Stimulated activated CD8-positive, alpha-beta memory T cell treated with anti-CD3 and anti-CD28 coated beads, Interleukin-12 subunit alpha, Interleukin-12 subunit beta, amount 100 ng/mL, for 1 hour (primary cell): ENCODE data around the gene STK39.

Experiments used
- DNase-seq: peaks from one replicate; pipeline ENCODE4 v3.0.0-alpha.2; 2020; ENCODE audit warnings: low read depth

Gene STK39

DNA sequence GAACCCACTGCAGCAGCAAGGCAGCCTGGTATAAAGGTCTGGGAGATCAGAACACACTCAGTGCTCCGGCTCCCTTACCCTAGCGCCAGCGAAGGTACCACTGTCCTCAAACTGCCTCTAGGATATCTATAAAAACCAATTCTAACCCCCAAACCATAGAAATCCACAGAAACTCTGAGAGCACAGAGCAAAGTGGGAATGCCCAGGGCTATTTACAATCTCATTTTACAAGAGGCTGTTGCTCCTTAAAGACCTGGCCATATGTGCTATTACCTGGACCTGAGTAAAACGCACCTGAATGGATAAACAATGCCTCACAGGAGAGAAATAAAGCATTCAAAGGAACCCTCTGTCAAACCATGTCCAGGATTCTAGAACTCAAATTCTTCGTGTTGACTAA is 4.3 kb downstream of the STK39 start:
- DNase-seq: no peak

DNA sequence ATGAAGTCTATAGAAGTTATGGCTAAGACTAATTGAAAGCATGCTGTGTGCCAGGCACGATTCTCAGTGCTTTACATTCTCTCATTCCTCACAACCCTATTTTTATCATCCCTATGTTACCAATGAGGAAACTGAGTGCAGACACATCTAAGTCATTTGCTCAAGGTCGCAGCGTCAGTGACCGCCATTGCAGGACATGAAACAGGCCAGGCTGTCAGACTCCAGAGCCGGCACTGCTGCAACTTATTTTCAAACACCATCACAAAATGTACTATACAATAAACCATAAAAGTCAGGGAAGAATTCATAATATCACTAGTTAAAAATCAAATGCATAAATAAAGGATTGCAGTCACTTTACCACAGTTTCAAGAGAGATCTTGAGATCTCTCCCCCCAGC is 5.6 kb downstream of the STK39 start:
- DNase-seq: no peak

- no peak for DNase-seq
Observed at GRCh38 chr2:168241208-168241607, 6.2 kb downstream of the STK39 start.

DNA sequence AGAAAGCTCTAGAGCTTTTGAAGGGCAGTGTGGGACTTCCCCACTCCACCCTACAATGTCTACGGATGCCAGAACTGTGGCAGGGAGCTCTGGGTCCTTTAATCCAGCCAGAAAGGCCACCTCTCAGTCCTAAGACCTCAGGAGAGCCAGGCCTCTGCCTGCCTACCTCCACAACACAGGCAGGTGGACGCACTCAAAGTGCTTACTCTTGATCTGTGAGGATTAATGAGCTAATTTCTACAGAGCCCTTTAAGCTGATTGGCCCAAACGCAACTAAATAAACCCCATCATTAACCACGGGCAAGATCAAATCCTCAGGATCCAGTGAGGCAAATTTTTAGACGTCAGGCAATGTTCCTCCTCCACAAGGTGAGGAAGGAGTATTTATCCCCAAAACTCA is 8.1 kb downstream of the STK39 start:
- DNase-seq: no peak

DNA sequence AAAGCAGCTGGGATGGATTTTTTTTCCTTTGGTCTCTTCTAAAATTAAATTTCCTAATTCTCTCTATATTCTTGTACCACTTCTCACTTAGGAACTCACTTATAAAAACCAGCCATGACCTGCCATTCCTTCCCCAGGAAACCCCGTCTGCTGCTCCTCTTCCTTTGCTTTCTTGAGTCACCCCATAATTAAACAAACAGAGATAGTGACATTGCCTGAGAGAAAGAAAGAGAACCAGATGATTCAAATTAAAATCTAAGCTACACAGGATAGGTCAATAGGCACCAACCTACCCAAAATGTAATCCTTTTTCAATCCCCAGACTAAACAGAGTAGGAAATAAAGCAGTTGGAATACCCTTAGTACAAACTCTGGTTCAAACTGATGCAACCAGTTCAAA is 9.7 kb downstream of the STK39 start:
- no peak for DNase-seq

- no peak for DNase-seq
Observed at GRCh38 chr2:168234407-168235085, 12.8 kb downstream of the STK39 start.

DNA sequence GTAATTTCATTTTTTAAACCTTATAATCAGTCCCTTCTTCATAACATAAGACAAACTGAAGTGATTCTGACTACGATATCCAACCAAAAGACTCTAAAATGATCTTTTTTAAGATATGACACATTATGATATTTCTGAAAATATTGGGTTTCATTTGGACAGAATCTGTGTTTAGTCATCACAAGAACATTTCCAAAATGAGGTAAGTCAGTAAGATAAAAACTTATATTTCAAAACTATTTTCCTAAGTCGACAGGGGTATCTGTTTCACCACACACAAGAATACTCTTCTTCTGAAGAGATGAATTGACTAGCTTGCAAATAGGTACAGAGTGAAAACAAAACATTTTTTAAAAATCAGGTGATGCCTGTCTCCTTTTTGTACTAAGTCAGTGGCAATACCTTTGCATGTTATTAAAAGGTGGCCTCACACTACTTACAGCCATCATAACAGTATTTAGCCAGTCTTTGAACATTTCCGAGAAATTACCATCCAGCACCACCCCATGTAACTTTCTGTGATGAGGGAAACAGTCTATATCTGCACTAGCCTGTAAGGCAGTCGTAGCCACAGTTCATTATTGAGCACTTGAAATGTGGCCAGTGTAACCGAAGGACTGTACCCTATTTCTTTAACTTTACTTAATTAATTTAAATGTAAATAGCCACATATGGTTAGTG is 13.5 kb downstream of the STK39 start:
- DNase-seq: no peak

GRCh38 chr2:168233166-168233565 is 14.2 kb downstream of the STK39 start:
- DNase-seq: no peak

DNA sequence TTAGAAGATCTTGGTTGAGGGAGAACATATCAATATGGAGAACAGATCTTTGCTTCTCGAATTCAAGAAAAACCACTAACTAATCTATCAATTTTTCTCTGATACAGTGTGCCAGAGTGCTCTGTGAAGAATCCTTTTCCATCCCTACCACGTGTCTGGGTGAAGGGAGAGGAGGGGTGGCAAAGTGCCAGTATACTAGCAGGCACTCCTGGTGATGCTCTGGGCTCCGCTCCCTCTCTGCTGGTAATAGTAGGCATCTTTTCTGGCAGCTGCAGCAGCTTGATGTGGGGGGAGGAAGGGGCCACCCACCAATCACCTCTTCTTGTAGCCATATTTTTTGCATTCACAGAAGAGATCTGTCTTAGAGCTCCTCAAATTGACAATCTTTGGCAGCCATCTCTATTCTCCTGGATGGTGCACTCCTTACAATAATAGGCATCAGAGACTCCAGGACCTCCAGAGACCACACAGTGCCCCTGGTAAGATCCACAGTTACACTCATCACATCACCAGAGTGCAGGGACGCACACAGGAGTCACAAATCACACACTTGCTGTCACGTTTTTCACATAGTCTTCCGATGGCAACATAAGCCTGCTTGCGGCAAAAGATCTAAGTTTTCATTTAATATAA is 15.7 kb downstream of the STK39 start:
- no peak for DNase-seq

- DNase-seq: no peak
Observed at GRCh38 chr2:168230389-168230788, 17.0 kb downstream of the STK39 start.

DNA sequence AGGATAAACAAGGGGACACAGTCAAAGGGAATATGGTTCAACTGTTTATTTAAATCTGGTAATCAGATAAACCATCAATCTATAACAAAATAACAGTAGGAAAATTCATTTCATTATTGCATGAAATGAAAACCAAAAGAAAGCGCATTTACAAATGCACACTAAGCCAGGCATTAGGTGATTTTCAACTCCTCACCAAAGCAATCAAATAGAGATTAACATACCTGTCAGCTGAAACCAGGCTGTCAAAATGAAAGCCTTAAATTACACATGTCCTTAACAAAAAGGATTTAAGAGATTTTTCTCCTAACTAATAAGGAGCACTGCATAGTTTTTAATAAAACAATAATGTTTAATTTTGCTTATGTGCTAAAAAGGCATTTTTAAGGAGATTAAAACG is 23.0 kb downstream of the STK39 start:
- no peak for DNase-seq

DNA sequence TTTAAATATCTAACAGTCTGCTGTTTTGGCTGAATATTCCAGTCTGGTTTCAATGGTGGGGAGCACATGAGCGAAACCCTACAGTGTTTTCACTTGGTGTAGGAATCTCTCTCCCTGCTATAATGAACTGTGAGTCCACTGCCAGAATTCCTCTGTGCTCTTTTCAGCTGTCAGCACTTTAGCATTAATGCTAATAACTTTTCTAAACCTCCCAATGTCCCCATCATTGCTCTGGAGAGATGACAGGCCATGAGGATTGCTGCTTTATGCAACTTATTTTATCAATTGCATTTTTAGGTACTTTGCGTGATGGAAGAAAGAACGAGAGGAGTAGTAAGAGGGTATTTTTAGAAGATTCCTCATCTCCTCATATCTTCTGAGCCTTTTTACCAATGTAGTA is 25.3 kb downstream of the STK39 start:
- no peak for DNase-seq

DNA sequence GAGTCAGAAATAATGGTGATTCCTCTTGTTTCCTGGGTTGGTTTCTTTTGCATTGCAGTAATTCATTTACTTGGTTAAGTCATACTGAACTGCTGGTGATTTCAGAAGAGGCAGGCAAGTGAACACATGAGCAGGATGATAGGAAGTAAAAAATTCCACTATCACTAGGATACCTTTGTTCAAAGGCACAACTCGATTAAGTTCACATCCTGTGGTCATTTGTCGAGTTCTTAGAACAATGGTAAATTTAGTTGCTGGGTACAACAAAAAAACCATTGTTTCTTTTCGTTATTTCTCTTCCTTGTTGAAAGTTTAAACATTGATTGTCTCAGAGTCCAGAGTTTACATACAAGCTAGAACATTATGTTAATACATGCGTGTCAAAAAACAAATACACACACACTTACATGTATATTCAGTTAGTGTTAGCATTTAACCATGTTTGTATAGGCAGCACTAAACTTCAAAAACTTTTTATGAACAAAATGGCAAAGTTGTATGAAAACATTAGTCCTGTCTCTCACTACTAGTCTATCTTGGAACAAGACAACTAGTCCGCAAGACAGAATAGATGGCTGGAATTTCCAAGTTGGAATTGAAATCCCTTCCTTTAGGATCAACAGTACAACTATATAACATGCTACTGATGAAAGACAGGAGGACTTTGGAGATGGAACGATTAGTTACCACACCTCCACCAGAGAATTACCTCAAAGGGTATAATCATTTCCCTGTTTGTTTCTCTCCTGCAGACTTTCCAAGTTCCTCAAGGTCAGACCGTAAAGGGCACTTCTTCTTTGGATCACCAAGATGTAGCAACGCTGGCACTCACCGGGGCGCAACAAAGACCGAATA is 26.2 kb downstream of the STK39 start:
- no peak for DNase-seq

DNA sequence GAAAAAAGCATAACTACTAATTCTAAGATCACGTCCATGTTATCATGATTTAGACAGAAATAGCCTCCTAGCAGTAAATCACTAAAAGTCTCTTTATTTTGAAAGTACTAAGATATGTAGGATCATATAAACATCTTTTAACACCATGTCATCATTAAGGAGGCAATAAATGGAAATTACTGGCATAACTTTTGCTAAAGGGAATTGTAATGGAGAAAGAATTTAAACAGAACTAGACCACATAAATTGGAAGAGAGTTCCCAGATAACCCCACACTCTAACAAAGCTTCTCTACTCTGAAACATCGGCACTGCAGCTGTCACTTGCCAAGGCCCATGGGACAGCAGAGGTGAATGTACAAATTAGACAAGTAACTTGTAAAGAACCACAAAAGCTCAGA is 29.5 kb downstream of the STK39 start:
- no peak for DNase-seq

DNA sequence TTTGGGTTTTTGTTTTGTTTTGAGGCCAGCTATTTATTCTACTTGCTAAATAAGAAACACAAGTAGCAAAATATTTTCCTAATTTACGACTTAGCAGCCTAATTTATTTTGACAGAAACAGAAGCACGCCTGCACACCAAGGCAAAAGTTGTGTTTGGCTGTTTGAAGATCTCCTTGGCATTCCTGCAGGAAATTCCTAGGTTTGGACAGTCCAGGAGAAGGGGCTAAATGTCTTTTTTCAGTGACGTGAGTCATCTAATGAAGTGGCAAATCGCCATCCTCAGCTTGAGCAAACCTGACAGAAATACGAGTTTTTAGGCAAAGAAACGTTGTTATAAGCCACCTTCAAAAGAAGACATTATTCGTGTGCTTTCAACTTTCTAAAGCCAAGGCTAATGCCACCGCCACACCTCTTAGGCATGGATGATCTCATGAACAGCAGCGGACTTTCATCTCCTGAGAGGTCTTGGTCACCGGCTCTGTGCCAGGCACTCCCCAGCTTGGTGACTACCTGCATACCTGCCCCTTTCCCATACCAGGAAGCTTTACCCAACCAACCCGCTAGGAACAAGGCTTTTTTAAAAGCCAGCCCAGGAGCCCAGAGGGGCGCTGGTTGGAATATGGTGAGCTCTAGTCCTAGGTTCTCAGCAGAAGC is 30.9 kb downstream of the STK39 start:
- DNase-seq: no peak

GRCh38 chr2:168215813-168216212 is 31.6 kb downstream of the STK39 start:
- no peak for DNase-seq

GRCh38 chr2:168212866-168213265 is 34.5 kb downstream of the STK39 start:
- DNase-seq: no peak

DNA sequence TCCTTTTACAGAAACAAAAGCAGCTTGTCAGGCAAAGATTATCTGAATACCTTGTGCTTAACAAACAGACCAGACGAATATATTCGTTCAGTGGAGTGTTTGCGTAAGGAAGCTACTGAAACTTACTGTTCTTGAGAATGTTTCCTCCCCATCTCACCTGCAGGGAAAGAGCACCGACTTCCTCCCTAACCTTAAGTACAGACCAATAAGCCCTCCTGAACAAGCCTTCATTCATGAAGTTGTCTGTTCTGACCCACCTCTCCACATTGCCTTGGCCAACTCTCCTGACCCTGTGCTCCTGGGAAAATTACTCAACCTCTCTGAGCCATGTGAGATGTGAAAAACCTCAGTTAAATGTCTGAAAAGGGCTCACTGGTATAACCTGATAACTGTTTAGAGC is 35.2 kb downstream of the STK39 start:
- no peak for DNase-seq

DNA sequence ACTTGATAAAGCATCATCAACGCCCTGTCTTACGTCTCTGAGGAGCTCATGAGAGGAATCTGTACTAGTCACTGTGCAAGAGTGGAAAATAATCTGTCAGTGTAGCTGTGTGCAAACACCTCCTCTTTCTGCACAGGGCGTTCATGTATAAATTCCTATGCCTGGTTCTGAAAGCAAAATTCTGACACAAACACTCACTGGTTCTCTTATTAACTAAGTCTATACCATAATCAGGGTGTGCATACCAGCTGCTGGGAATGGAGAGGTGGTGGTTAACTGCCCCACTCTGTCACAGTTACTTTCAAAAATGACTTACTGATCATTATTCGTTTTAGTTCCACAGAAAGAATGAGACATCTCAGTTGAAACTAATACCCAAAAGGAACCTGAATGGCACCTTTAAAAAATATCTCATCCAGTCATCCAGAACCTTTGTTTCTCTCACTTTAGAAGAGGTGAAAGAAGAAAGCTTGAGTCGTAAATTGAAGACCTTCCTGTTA is 35.7 kb downstream of the STK39 start:
- DNase-seq: no peak

DNA sequence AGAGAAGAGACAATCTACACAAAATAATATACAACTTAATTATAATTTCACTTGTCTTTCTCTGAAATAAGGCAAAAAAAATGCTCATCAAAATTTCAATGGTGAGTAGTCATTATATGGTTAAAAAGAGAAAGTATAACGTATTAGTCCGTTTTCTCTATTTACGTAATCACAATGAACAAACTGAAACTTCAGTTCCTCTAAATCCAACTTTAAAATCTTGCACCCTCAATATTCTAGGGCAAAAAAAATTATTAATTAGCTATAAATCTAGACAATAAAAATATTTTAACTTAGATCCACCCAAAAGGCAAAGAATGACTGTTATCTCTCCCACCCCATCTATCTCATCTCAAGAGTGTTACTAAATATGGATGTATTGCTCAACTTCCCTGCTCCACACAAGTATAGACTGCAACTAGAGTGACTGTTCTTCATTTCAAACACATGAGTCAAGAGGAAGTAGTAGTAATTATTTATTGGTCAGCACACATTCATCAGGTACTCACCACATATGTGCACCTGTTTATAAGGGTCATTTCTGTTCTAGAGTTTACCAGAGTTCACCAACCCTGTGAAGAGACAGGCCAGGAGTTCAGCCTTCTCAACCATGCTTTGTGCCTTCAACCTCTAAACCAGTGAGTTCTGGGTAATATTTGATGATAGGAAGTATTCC is 36.4 kb downstream of the STK39 start:
- DNase-seq: no peak

DNA sequence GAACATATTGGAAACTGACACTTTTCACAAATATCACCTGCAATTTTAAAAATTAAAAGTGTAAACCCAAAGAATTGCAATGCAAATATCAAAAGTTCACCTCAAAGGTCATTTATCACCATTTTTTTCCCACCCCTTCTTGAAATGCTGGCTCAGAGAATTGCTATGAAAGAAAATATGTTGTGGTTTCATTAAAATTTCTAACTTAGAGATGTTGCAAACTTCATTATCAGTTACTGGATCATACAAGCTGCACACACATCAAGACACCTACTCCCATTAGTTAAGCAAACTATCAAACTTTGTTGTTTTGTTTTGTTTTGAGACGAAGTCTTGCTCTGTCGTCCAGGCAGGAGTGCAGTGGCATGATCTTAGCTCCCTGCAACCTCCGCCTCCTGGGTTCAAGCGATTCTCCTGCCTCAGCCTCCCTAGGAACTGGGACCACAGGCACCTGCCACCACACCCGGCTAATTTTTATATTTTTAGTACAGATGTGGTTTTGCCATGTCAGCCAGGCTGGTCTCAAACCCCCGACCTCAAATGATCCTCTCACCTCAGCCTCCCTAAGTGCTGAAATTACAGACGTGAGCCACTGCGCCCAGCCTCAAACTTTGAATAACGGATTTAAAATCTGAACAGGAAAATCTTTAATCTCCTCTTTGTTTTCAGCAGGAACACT is 37.0 kb downstream of the STK39 start:
- no peak for DNase-seq
